Small intestine (tissue), 7 donors: ENCODE results near the gene SLC17A9. TPM values are rescaled to one million over a fixed set of nuclear protein-coding genes. Genes with fewer than 3 reads are reported as not detected.
"Not testable (repeated sequence)": the region's sequence is repeated elsewhere in the genome, so short reads cannot be mapped to it uniquely, and the experiment has no call there.

Experiments used
- DNase-seq, 2 donors: peaks; one replicate each; pipeline versions ENCODE4 v3.0.0 to v3.0.0-alpha.2; 2013
- FAIRE-seq: peaks from 2 replicates; lab custom pipeline; 2012; peaks lifted over from hg19 to GRCh38; lab: Jason Lieb, UNC
- H3K27ac ChIP-seq, 3 donors: one replicate each; pipeline ENCODE4 v1.5.1; 2013; ENCODE audit warnings: low read length in 2 of 3, mild to moderate bottlenecking in 2 of 3, control low read depth in 1 of 3, inconsistent platforms in 1 of 3, low read depth in 1 of 3, moderate library complexity in 1 of 3
- H3K27me3 ChIP-seq, 3 donors: one replicate each; pipeline ENCODE4 v1.6.1; 2013; ENCODE audit warnings: low read length in 3 of 3, inconsistent platforms in 1 of 3; ENCODE audit not compliant: control insufficient read depth in 3 of 3, insufficient read depth in 3 of 3
- H3K36me3 ChIP-seq, 3 donors: one replicate each; pipeline ENCODE4 v1.6.1; 2013; ENCODE audit warnings: low read length in 3 of 3, inconsistent platforms in 1 of 3, low read depth in 1 of 3, mild to moderate bottlenecking in 1 of 3, moderate library complexity in 1 of 3; ENCODE audit not compliant: control insufficient read depth in 3 of 3, insufficient read depth in 2 of 3
- H3K4me1 ChIP-seq, 3 donors: one replicate each; pipeline ENCODE4 v1.6.1; 2013; ENCODE audit warnings: low read length in 2 of 3, inconsistent platforms in 1 of 3, low read depth in 1 of 3, mild to moderate bottlenecking in 1 of 3, moderate library complexity in 1 of 3; ENCODE audit not compliant: control insufficient read depth in 3 of 3, insufficient read depth in 2 of 3
- H3K4me3 ChIP-seq, 3 donors: one replicate each; pipeline ENCODE4 v1.5.1; 2013; ENCODE audit warnings: low read length in 3 of 3, control low read depth in 1 of 3, inconsistent platforms in 1 of 3, low read depth in 1 of 3, mild to moderate bottlenecking in 1 of 3, moderate library complexity in 1 of 3
- H3K9me3 ChIP-seq, 2 donors: one replicate each; pipeline ENCODE4 v1.6.1; 2013; ENCODE audit warnings: low read depth in 1 of 2, low read length in 1 of 2; ENCODE audit not compliant: control insufficient read depth in 2 of 2, insufficient read depth in 1 of 2
- WGBS, 3 donors: extraction: QIAGEN DNeasy Blood & Tissue Kit; methylation state at CpG; one replicate each; pipeline ENCODE4 v1.1.7; 2013; 5-methylcytosine and 5-hydroxymethylcytosine counted together
- polyA plus RNA-seq, 4 donors: library from polyadenylated mRNA; stranded (reverse) in 3 of 4; unstranded in 1 of 4; fragments of 200-250 nt in 3 of 4; fragments of 120-200 nt in 1 of 4; gene quantifications; one replicate each; pipeline versions ENCODE4 v1.2.1 to v1.2.3, GENCODE V29; 2013
- donor health status: healthy with polysubstance abuse.
- donor health status: control.
- donor health status: control.
- donor health status: Bipolar disorder and iron deficiency.
- donor health status: healthy.

The SLC17A9 gene
- polyA plus RNA-seq, 4 donors: 0.22 to 11.2 (median 1.8) TPM

DNA sequence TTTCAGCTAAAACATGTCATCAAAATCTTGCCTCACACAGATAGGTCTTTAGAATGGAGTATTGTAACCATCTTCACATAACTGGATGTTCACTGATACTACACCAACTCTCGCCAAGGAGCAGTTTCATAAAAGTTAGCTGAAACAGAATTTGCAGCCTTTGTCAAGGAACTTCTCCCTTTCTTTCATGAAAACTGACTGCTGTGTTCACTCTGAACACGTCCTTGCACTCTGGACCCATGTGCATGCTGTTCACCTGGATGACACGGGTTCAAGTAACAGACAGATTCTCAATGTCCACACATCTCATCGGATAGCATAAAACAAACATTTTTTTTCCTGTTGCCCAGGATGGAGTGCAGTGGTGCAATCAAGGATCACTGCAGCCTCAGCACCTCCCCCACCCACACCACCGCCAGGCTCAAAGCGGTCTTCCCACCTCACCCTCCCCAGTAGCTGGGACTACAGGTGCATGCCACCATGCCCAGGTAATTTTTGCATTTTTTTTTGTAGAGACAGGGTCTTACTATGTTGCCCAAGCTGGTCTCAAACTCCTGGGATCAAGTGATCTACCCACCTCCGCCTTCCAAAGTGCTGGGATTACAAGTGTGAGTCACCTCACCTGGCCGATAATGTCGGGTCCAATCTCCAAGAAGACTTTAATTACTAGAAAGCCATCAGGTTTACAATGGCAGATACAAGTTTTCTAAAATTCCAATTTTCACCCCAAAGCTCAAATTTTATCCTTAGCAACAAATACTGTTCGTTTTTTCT, 35.6 kb upstream of the SLC17A9 start:
- 36 to 62% (median 53%) methylated on average over 10 of the region's 10 CpGs for WGBS, 3 donors
- Histone ChIP-seq H3K27me3 (no peaks in the 10 kb centered on the region), H3K4me1 (peaks cover 15 to 19% (median 19%) of the 10 kb centered on the region in 3 donors), H3K4me3 (no peak overlapping the region), H3K9me3 (no peaks in the 10 kb centered on the region), H3K27ac (no peak overlapping the region), H3K36me3 (peaks cover 5 to 29% (median 8%) of the 10 kb centered on the region in 3 donors)
- FAIRE-seq: no peak
- DNase-seq: peak; percentile 44 to 67

DNA sequence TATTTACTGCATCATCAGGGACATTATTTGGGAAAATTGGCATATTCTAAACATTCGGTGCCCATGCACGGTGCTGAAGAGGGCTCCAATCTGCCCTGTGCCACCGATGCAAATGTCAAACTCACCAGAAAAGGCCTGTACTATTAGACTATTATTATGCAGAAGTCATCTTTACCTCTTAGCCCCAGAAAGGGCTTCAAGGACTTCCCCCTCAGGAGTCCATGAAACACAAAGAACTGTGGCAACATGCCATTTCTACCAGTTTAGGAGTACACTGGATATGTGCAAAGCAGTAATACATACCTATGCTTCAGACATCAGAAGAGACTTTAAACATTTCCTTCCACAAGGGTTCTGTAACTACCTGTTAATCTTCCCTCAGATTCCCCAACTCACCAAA, 34.8 kb upstream of the SLC17A9 start:
- Histone ChIP-seq H3K27me3 (no peaks in the 10 kb centered on the region), H3K36me3 (peaks cover 2 to 22% (median 7%) of the 10 kb centered on the region in 3 donors), H3K27ac (no peak overlapping the region), H3K9me3 (no peaks in the 10 kb centered on the region), H3K4me1 (peaks cover 20 to 25% (median 25%) of the 10 kb centered on the region in 3 donors), H3K4me3 (no peak overlapping the region)
- FAIRE-seq (no peak), DNase-seq (no peak)
- 49 to 75% (median 53%) methylated on average over 3 of the region's 3 CpGs for WGBS, 3 donors

DNA sequence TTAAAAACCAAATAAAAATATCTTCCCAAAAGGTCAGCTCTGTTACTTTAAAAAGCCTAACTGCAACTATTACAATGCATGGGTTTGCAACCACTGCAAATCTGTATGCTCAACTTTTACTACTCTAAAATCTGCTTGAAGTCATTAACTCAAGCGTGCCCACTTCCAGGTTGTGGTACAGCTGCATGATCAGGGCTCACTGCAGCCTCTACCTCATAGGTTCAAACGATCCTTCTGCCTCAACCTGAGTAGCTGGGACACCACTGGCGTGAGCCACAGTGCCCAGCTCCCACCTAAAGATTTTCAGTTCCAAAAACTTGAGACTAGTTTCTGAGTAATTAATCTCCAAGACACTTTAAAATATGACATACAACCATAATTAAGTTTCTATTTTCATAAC, 34.4 kb upstream of the SLC17A9 start:
- Histone ChIP-seq H3K27me3 (no peaks in the 10 kb centered on the region), H3K4me1 (peaks cover 22 to 29% (median 27%) of the 10 kb centered on the region in 3 donors), H3K27ac (no peak overlapping the region), H3K9me3 (no peaks in the 10 kb centered on the region), H3K36me3 (peaks cover 0 to 17% (median 4%) of the 10 kb centered on the region in 3 donors), H3K4me3 (no peak overlapping the region)
- WGBS, 3 donors: 32 to 44% (median 41%) methylated on average over 3 of the region's 3 CpGs
- FAIRE-seq (no peak), DNase-seq (no peak)

DNA sequence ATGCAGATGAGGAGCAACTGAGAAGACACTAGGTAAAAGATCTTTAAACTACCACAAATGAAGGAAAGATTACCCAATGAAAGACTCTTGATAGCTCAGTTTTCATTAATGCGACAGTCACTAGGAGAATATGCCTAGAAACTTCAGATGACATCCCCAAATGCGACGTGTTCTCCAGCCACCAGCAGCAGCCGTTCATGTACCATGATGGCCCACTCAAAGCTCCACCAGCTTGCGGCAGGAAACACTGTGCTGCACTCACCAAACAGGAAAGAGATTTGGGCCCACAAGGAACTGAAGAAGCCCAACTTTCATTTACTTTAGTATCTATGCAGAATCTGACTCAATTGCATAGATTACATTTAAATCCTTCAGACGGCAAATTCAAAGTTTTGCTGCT, 33.7 kb upstream of the SLC17A9 start:
- H3K4me1 ChIP-seq: peaks cover 22 to 31% (median 27%) of the 10 kb centered on the region in 3 donors
- FAIRE-seq: no peak

DNA sequence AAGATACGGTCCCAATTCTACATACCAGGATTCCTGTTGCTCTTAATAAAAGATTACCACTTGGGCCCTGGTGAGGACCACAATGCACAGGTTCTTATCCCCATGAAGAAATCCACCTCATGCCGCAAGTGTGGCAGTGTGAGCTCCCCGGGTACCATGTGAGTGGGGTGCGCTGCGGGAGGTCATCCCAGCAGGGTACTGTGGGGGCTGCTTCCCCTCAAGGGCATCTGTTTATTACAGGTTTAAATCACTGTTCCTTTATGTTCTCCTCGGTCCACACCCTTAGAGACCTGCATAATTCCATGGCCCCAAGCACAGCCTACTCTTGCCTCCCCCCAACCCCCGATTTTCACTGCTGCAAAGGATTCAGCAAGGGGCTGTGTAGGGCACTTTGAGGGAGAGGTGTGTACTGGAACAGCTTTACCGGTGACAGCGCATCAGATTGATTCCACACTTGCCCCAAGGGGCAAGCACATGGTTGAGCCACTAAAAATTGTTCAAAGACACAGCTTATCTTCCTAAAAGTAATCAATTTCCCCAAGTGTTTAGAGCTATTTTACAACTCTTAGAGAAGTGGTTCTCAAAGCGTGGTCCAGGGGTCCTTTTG, 32.4 kb upstream of the SLC17A9 start:
- 70 to 79% (median 78%) methylated on average over 10 of the region's 10 CpGs for WGBS, 3 donors
- FAIRE-seq: no peak
- no peak overlapping the region for H3K27ac ChIP-seq
- no peaks in the 10 kb centered on the region for H3K27me3 ChIP-seq
- H3K36me3 ChIP-seq: peaks cover 0 to 6% (median 2%) of the 10 kb centered on the region in 3 donors
- H3K9me3 ChIP-seq: no peaks in the 10 kb centered on the region
- DNase-seq: no peak
- H3K4me3 ChIP-seq: no peak overlapping the region
- peaks cover 22 to 40% (median 31%) of the 10 kb centered on the region in 3 donors for H3K4me1 ChIP-seq

More for the DNA sequence above, 33.7 kb upstream of the SLC17A9 start:
- H3K36me3 ChIP-seq: peaks cover 0 to 12% (median 2%) of the 10 kb centered on the region in 3 donors
- H3K27me3 ChIP-seq: no peaks in the 10 kb centered on the region
- no peaks in the 10 kb centered on the region for H3K9me3 ChIP-seq
- peak in 1 of 2 donors; percentile 26 for DNase-seq
- WGBS, 3 donors: 52 to 74% (median 58%) methylated on average over 6 of the region's 6 CpGs
- no peak overlapping the region for H3K4me3 ChIP-seq
- peak overlapping the region in 1 of 3 donors; percentile 36 for H3K27ac ChIP-seq

DNA sequence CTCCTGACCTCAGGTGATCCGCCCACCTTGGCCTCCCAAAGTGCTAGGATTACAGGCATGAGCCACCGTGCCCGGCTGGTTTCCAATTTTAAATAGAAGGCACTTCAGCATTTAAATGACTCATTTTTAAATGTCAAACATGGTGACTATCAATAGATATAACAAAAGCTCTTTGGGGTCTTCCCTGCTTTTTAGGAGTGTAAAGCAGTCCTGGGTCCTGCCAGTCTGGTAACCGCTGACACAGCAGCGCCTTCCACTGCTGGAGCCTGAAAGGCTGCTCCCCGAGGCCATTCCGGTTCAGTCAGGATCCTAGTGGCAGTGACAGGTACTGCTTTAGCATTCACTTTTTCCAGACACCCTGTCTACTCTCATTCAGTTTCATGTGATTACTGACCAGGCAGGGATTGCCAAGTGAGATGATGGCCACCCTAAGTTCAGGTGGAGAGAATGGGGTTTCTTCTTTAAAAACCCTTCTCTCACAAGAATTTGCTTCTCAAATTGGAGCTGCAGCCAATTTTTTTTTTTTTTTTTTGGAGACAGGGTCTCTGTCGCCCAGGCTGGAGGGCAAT, 31.3 kb upstream of the SLC17A9 start:
- FAIRE-seq (no peak), DNase-seq (peak; percentile 80 to 81)
- H3K27ac ChIP-seq: peak overlapping the region in 1 of 3 donors; percentile 40

DNA sequence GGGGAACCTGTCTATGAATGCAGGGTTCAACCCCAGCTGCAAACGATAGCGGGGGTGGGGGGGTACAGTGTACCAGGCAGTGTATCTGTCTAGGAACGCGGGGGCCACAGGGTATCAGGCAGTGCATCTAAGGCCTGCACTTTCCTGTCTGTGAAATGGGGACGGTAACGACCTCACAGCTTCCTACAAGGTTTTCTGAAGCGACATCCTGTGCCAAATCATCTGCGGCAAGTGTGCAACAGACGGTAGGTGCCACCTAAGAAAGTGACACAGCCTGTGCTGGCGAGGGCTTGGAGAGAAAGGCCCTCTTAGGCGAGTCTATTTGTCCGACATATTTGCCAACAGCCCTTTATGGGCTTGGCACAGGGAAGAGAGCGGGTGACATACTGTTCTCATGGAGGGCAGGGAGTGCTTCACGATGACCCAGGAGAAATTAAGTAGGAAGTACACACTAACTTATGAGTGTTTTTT, 30.0 kb upstream of the SLC17A9 start:
- 44 to 58% (median 57%) methylated on average over 14 of the region's 14 CpGs for WGBS, 3 donors
- H3K27ac ChIP-seq: peak overlapping the region in 2 of 3 donors; percentile 11 to 94
- no peaks in the 10 kb centered on the region for H3K9me3 ChIP-seq
- DNase-seq (peak in 1 of 2 donors; percentile 41), FAIRE-seq (no peak)
- H3K27me3 ChIP-seq: no peaks in the 10 kb centered on the region
- peak overlapping the region in 1 of 3 donors; percentile 20 for H3K4me3 ChIP-seq
- peaks cover 20 to 38% (median 34%) of the 10 kb centered on the region in 3 donors for H3K4me1 ChIP-seq
- H3K36me3 ChIP-seq: peaks cover 0 to 3% (median 2%) of the 10 kb centered on the region in 3 donors

More for the DNA sequence above, 31.3 kb upstream of the SLC17A9 start:
- Histone ChIP-seq H3K9me3 (no peaks in the 10 kb centered on the region), H3K27me3 (no peaks in the 10 kb centered on the region), H3K4me3 (no peak overlapping the region), H3K36me3 (peaks cover 0 to 6% (median 2%) of the 10 kb centered on the region in 3 donors), H3K4me1 (peaks cover 22 to 40% (median 31%) of the 10 kb centered on the region in 3 donors)
- 31 to 47% (median 37%) methylated on average over 8 of the region's 8 CpGs for WGBS, 3 donors

DNA sequence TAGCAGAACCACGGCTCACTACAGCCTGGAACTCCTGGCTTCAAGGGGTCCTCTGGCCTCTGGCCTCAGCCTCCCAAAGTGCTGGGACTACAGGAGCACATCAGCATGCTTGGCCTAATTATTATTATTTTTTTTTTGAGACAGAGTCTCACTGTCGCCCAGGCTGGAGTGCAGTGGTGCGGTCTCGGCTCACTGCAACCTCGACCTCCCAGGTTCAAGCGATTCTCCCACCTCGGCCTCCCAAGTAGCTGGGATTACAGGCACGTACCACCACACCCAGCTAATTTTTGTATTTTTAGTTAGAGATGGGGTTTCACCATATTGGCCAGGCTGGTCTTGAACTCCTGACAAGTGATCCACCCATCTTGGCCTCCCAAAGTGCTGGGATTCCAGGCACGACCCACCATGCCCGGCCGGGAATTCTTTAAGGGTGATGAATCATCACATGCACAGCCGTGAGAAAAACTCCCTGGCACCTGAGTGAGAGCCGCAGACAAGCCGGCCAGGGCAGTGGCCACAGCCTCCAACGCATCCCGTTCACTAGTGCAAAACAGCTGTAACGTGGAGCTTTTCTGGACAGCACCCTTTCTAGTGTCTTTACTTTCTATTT, 29.3 kb upstream of the SLC17A9 start:
- DNase-seq: peak; percentile 50 to 67
- H3K27ac ChIP-seq: peak overlapping the region; percentile 32 to 94 (median 42)
- WGBS, 3 donors: 34 to 51% (median 35%) methylated on average over 17 of the region's 17 CpGs
- not testable (repeated sequence) for H3K36me3 ChIP-seq, H3K9me3 ChIP-seq, H3K27me3 ChIP-seq, FAIRE-seq
- peaks cover 18 to 41% (median 36%) of the 10 kb centered on the region in 3 donors for H3K4me1 ChIP-seq
- peak overlapping the region in 1 of 3 donors; percentile 2 for H3K4me3 ChIP-seq
